Suppressor macrophage (primary cell): Measurements from ENCODE around the gene ZNRF1.

Source experiments
- DNase-seq, 4 experiments: peaks; one replicate each; pipeline ENCODE4 v3.0.0-alpha.2; 2020 to 2022

Gene ZNRF1

GRCh38 chr16:75114946-75115825 lies 116.4 kb downstream of the ZNRF1 start:
- DNase-seq, result no peak

DNA sequence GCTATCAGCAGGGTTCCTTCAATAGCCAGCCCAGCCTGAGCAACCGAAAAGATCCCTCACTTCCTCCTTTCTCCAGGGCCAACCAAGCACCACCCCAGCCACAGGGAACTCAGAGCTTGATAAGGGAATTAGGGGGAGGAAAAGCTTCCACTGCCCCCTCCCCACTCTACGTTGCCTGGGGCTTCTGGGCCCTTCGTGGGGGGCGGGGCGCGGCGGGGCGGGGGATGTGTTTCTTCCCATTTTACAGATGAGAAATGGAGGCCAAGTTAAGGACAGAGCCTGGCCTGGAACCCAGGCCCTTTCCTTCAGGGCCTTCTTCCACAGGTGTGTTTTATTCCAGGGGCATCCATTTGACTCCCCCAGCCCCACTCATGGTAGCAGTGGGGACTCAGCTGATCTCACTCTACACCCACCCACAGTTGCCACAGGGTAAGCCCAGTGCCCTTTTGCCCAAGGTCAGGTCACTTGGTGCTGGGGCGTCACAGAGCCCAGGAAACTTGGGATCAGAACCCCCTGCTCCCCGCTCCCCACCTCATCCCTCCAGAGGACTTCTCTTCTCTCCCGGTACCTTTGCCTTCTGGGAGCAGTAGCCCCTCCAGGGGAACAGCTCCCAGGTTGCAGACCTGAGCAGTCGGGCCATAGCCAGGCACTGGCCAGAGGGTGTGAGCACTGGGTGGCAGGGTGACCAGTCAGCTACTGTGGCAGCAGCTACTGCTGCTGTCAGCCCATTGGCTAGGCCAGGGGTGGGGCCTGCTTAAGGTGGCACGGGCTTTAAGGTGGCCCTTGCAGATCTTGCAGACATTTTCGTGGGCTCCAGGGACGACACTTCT lies 117.5 kb downstream of the ZNRF1 start, which contains the start of gene LDHD:
Gene LDHD (minus strand): TSS at position 700 of the 830 bp plus-strand sequence. CDS start 60 bp downstream, at position 640.
- peak; percentile 47 to 75 (median 68) for DNase-seq

GRCh38 chr16:75116911-75117245 lies 118.1 kb downstream of the ZNRF1 start:
- no peak for DNase-seq

DNA sequence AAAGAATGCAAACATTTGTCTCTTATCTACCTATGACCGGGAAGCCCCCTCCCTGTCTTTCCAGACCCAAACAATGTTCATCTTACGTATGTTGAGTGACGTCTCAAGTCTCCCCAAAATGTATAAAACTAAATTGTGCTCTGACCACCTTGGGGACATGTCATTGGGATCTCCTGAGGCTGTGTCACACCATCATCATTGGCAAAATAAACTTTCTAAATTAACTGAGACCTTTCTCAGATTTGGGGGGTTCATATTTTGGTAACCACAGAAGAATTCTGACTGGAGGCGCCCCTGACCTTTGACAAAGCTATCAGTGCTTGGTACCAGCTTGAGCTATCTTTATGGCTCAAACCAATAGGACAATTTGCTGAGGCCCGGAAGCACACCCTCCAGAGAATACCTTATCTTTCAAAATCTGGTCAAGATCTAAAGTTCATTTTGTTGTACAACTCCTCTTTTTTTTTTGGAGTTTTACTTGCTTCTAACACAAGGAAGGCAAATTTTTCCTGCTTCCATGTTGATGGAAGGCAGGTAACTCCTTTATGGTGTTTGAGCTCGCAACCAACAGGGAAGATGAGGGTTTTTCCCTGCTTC lies 120.2 kb downstream of the ZNRF1 start:
- no peak for DNase-seq

DNA sequence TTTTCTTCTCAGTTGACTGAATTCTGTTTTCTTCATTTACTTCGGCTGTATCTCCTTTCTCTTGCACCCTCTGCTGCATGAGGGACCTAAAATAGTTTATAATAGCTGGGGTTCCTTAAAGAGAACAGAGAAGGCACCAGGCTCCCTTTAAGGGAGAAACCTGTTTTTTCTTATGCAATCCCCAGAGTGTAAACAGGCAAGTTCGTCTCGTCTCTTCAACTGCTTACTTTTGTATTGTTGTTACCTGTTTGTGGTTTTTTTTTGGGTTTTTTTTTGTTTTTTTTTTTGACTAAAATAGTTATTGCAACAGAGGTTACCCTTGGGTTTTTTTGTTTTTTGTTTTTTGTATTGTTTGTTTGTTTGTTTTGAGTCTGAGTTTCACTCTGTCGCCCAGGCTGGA lies 121.4 kb downstream of the ZNRF1 start:
- no peak for DNase-seq

GRCh38 chr16:75121949-75122568 lies 123.2 kb downstream of the ZNRF1 start:
- DNase-seq, result no peak

GRCh38 chr16:75122609-75123008 lies 123.8 kb downstream of the ZNRF1 start:
- DNase-seq, result no peak

DNA sequence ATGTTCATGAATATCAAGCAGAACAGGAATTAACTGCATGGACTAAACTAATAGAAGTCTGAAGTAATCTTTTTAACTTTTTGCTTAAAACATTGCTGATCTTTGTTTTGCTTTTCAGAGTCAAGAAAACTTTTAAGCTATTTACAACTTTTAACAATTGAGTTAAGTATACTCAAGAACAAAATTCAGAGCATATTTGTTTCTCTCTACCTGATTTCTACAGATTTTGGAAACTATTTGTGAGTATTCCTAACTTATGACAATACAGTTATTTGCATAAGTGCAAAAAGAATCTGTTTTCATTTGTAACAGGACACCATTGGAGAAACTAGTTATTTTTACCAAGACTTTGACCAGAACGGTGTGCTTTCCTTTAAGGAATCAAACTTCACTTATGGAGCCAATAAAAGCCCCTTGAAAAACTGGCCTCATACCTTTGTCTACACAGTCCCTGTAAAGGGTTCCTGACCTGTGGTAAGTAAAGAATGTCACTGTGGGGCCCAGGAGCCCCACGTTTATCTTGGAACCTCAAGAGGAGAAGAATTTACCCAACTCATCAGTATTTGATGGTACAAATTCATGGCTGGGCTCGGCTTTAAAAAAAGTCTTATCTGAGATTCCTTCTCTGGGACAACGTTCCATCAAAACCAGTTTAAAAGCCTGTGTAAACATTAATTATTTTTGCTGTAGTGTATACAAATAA lies 129.0 kb downstream of the ZNRF1 start:
- DNase-seq, result no peak

DNA sequence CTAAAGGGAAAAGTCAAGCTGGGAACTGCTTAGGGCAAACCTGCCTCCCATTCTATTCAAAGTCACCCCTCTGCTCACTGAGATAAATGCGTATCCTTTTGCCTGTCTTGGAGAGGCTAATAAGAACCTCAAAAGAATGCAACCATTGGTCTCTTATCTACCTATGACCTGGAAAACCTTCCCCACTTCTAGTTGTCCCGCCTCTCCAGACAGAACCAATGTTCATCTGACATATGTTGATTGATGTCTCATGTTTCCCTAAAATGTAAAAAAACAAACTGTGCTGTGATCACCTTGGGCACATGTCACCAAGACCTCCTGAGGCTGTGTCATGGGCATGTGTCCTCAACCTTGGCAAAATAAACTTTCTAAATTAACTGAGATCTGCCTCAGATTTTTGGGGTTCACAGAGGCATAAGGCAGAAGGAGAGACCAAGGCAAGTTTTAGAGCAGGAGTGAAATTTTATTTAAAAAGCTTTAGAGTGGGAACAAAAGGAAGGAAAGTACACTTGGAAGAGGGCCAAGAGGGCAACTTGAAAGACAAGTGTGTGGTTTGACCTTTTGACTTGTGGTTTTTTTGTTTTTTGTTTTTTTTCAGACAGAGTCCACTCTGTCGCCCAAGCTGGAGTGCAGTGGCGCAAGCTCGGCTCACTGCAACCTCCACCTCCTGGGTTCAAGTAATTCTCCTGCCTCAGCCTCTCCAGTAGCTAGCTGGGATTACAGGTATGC lies 130.8 kb downstream of the ZNRF1 start:
- peak; percentile 35 to 67 (median 50) for DNase-seq

GRCh38 chr16:75130150-75130771 lies 131.4 kb downstream of the ZNRF1 start:
- peak in 1 of 4 experiments; percentile 21 for DNase-seq

GRCh38 chr16:75131081-75131480 lies 132.3 kb downstream of the ZNRF1 start:
- no peak for DNase-seq

DNA sequence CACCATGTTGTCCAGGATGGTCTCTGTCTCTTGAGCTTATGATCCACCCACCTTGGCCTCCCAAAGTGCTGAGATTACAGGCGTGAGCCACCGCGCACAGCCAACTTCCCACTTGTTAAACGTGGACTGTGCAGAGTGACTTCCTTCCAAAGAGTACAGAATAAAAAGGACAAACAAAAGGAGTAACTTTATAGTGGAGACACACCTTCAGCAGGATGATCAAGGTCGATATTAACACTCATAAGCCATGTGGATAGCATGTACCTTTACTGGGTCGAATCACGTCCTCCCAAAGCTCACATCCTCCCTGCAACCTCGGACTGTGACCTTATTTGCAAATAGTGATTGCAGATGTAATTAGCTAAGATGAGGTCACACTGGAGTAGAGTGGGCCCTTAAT lies 139.4 kb downstream of the ZNRF1 start:
- DNase-seq, result no peak

- peak; percentile 15 to 55 (median 22) for DNase-seq
Observed at GRCh38 chr16:75138636-75139035, 139.8 kb downstream of the ZNRF1 start.

GRCh38 chr16:75139498-75139897 lies 140.7 kb downstream of the ZNRF1 start:
- no peak for DNase-seq

DNA sequence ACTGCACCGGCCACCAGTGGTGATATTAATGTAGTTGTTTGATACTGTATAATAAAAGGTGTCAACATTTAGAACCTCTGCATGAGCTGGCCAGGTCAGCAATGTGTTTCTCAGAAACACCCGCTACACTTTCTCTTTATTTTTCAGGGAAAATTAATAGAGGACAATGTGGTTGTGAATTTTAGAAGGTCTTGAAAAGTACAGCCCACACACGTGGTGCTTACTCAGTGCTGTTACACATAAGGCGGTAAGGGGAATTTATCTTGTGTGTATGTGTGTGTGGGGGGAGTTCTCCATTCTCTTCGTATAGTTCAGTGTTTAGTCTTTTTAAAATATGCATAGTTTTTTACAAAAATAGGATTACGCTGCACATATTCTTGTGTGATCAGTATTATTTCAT lies 145.1 kb downstream of the ZNRF1 start:
- peak; percentile 11 to 69 (median 51) for DNase-seq

DNA sequence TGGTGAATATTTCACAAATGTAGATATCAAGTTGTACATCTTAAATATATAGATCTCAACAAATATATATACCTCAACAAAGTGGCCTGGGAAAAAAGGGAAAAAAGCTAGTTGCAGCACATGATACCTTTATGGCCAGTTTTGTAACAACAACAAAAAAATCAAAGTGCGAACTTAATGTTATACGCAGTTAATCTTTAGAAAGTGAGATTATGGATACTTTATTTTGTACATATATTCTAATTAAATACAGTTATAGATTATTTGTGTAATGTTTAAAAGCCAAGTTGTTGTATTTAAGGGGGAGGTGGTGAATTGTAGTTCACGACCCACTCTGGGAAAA lies 149.1 kb downstream of the ZNRF1 start:
- no peak for DNase-seq

DNA sequence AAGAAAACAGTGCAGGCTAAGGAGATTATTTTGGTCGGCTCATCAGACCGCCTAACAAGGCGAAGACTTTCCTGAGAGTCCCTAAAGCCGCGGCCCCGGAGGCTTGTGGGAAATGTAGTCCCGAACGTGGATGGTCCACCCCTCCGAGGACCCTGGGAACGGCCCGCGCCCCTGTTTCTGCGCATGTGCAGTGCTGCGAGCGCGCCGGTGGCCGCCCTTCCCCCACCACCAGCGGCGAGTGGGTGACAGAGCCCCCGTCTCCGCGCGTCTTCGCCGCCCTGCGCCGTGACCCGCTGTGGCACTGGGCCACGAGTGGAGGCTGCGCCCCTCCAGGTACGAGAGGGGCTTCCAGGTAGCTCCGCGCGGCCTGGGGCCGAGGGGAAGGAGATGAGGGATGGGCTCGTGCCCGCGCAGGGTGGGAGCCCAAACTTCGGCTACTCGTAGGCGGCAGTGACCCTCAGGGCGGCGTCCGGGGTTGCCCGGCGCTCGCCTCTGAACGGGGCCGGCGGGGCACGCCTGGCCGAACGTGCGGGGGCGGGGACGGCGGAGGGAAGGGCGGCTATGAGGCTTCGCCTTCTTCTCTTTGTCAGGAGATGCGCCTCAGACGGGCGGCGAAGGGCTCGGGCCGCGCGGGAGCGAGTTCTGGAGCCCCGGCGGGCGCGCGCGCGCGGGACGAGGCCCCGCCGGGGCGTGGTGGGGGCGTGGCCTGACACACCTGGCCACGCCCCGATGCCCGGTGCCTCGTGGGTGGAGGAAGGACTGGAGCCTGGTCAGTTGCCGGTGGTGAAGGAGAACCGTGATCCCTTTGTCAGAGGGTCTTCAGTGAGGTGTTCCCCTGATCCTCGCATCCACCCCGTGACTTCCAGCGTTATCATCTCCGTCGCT lies 149.7 kb downstream of the ZNRF1 start, which contains the start of gene ZFP1:
Gene ZFP1 (plus strand): TSS at position 214 of the 885 bp plus-strand sequence. CDS start 4,428 bp downstream, outside the sequence.
- peak; percentile 96 to 98 (median 96) for DNase-seq

DNA sequence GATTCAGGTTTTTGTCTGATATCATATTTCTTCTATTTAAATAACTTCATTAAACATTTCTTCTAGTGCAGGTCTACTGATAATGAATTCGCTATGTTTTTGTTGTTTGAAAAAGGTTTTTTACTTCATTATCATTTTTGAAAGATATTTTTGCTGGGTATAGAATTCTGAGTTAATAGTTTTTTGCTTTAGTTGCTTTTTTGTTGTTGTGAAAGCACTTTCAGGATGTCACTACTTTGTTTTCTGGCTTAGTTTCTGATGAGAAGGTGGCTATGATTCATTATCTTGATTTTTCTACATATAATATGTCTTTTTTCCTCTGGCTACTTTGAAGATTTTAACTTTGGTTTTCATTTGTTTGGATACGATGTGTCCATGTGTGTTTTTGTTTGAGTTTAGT lies 153.0 kb downstream of the ZNRF1 start:
- no peak for DNase-seq

DNA sequence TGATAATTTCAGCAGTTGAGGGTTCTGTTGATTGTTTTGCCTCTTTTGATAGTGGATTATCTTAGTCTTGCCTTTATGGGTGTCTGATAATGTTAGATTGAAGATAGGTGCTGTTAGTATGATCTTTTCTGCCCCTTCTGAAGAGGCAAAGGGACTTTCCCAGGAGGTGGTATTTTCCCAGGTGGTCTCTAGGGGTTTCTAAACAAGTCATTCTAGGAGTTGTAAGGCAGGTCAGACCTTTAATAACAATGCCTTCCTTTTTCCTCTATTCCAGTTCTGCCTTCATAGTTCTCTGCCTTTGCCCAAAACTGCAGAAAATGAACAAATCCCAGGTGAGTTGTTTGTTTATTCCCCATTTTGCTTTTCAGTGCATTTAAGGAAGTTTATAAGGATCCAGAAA lies 153.8 kb downstream of the ZNRF1 start:
- DNase-seq, result no peak

- DNase-seq, result no peak
Observed at GRCh38 chr16:75160386-75160785, 161.6 kb downstream of the ZNRF1 start.
